ENCODE results near the gene BOD1L2. TPM values are rescaled to one million over a fixed set of nuclear protein-coding genes. Genes with fewer than 3 reads are reported as not detected.
A peak's percentile ranks its signal among the peaks of the same experiment; 100 is the strongest.

Gene BOD1L2
- not detected for polyA plus RNA-seq (2013, experiment 1 of 2; ENCODE audit: insufficient read length)
- not detected for polyA plus RNA-seq (2013, experiment 2 of 2; ENCODE audit: insufficient read length)

- DNase-seq = no peak
Observed at GRCh38 chr18:57146956-57147636, at the start of gene BOD1L2. Gene BOD1L2, plus strand, starts transcription at chr18:57147087. Its CDS starts 226 bp downstream, at chr18:57147313.

- DNase-seq = peak; percentile 38
Observed at GRCh38 chr18:57107140-57107832, 39.6 kb upstream of the BOD1L2 start.

GRCh38 chr18:57110290-57110689 is 36.6 kb upstream of the BOD1L2 start:
- no peak for DNase-seq

GRCh38 chr18:57113799-57114420 is 33.0 kb upstream of the BOD1L2 start:
- DNase-seq = no peak

GRCh38 chr18:57116598-57117132 is 30.2 kb upstream of the BOD1L2 start:
- no peak for DNase-seq

- DNase-seq = no peak
Observed at GRCh38 chr18:57121542-57122112, 25.3 kb upstream of the BOD1L2 start.

- no peak for DNase-seq
Observed at GRCh38 chr18:57122936-57123510, 23.9 kb upstream of the BOD1L2 start.

- no peak for DNase-seq
Observed at GRCh38 chr18:57125627-57126026, 21.3 kb upstream of the BOD1L2 start.

- no peak for DNase-seq
Observed at GRCh38 chr18:57128220-57128932, 18.5 kb upstream of the BOD1L2 start.

- no peak for DNase-seq
Observed at GRCh38 chr18:57131101-57131500, 15.8 kb upstream of the BOD1L2 start.

- DNase-seq = no peak
Observed at GRCh38 chr18:57131782-57132181, 15.1 kb upstream of the BOD1L2 start.

GRCh38 chr18:57134618-57135135 is 12.2 kb upstream of the BOD1L2 start:
- peak; percentile 1 for DNase-seq

- no peak for DNase-seq
Observed at GRCh38 chr18:57135699-57136098, 11.2 kb upstream of the BOD1L2 start.

- no peak for DNase-seq
Observed at GRCh38 chr18:57137847-57138246, 9.0 kb upstream of the BOD1L2 start.

GRCh38 chr18:57141208-57142129 is 5.4 kb upstream of the BOD1L2 start:
- DNase-seq = no peak

GRCh38 chr18:57142324-57142723 is 4.6 kb upstream of the BOD1L2 start:
- DNase-seq = no peak

GRCh38 chr18:57143265-57143664 is 3.6 kb upstream of the BOD1L2 start:
- DNase-seq = no peak

- DNase-seq = no peak
Observed at GRCh38 chr18:57148263-57148662, 1.4 kb downstream of the BOD1L2 start.

GRCh38 chr18:57149051-57149450 is 2.2 kb downstream of the BOD1L2 start:
- DNase-seq = no peak

- DNase-seq = no peak
Observed at GRCh38 chr18:57149531-57149930, 2.6 kb downstream of the BOD1L2 start.

- DNase-seq = no peak
Observed at GRCh38 chr18:57150081-57150480, 3.2 kb downstream of the BOD1L2 start.
